Esophagus muscularis mucosa (tissue), 4 donors: Measurements from ENCODE around the gene HS3ST6. TPM values are rescaled to one million over a fixed set of nuclear protein-coding genes. Genes with fewer than 3 reads are reported as not detected.

Experiments used
- DNase-seq: peaks from one replicate; pipeline ENCODE4 v3.0.0-alpha.2; 2017; ENCODE audit errors: extremely low spot score
- H3K27ac ChIP-seq, 4 donors: fragments of 200-600 bp; sonication (generic); replicated peaks in 1 of 4; 1 replicate in 3 of 4; 2 replicates in 1 of 4; pipeline ENCODE4 v1.5.1; 2016 to 2019; ENCODE audit warnings: mild to moderate bottlenecking in 1 of 4
- H3K27me3 ChIP-seq, 4 donors: fragments of 200-600 bp; sonication (generic); one replicate each; pipeline versions ENCODE4 v1.5.1 to v1.6.0; 2016 to 2019
- H3K36me3 ChIP-seq, 4 donors: fragments of 200-600 bp; sonication (generic); one replicate each; pipeline ENCODE4 v1.5.1; 2016 to 2019
- H3K4me1 ChIP-seq, 4 donors: fragments of 200-600 bp; sonication (generic); one replicate each; pipeline ENCODE4 v1.5.1; 2016 to 2019
- H3K4me3 ChIP-seq, 4 donors: fragments of 200-600 bp; sonication (generic); 1 replicate in 2 of 4; 2 replicates in 2 of 4; pipeline ENCODE4 v1.5.1; 2016 to 2019; ENCODE audit warnings: mild to moderate bottlenecking in 4 of 4, moderate library complexity in 1 of 4
- H3K9me3 ChIP-seq, 4 donors: fragments of 200-600 bp; sonication (generic); 1 replicate in 3 of 4; 2 replicates in 1 of 4; pipeline ENCODE4 v1.5.1; 2016 to 2019
- EP300 ChIP-seq: sonication (generic); formaldehyde crosslinking; IDR thresholded peaks from one replicate; pipeline ENCODE4 v1.6.1; 2017; ENCODE audit warnings: antibody characterized with exemption
- POLR2A ChIP-seq: fragments of 450-650 bp; IDR thresholded peaks from one replicate; pipeline ENCODE4 v1.6.1; 2017; ENCODE audit warnings: antibody characterized with exemption, moderate library complexity, mild to moderate bottlenecking, low read depth
- POLR2AphosphoS5 ChIP-seq, 2 donors: sonication (generic); formaldehyde crosslinking; IDR thresholded peaks; one replicate each; pipeline ENCODE4 v1.6.1; 2017; ENCODE audit warnings: antibody characterized with exemption in 2 of 2
- WGBS: methylation state at CpG from one replicate; pipeline ENCODE4 v1.1.5; 2018; 5-methylcytosine and 5-hydroxymethylcytosine counted together
- intact Hi-C: fragments of 100-400 bp; cut with DNase I; formaldehyde crosslinking; loops from one replicate; pipeline ENCODE4 v1.15.1; 2023
- total RNA-seq, 4 donors: library from RNA; depleted of rRNA; stranded (reverse); fragments of >200 nt; gene quantifications; one replicate each; pipeline versions ENCODE4 v1.1.0 to v1.2.1, GENCODE V29; 2016
- TF ChIP-seq, protein P1 (sequence below), 3 experiments: fragments of 200-600 bp in 2 of 3; fragments of 450-650 bp in 1 of 3; sonication (generic) in 2 of 3; IDR thresholded peaks; one replicate each; pipeline ENCODE4 v1.5.1; 2017 to 2019; ENCODE audit warnings: antibody characterized with exemption in 3 of 3, mild to moderate bottlenecking in 2 of 3, moderate library complexity in 1 of 3

Gene HS3ST6
- total RNA-seq, 4 donors from 2014 or later = not detected

DNA sequence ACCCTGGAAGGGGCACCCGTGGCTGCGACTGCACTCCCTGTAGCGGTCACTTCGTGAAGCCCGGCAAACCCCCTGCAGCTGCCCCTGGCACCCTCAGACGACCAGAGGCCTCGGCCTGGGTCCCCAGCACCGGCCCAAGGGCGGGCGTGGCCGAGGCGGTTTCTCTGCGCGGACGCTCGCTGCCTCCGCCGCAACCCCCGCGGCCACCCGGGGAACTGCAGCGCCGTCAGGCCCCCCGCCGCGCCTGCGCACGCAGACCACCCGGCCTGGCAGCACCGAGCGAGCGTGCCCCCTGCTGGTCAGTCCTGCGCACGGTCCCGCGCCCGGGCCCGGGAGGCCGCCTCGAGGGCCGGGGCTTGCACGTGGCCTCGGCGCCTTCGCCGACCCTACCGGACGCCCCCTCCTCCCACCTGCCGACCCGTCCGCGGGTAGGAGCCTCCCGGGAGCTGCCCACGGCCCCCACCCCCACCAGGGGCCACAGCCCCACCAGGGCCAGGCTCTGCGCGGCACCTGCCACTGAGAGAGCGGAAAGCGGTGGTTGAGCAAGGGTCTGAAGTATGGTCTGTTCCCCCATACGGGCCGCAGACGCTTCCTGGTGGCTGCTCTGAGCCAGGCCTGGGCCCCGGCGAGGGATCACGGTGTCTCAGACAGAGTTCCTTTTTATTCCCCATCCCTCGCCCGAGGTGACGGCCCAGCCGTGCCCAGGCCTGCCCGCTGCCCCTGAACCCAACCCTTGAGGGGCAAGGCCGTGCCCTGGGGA is 11.5 kb upstream of the HS3ST6 start:
- intact Hi-C loops = loop anchor here (2.0 kb wide), 1 partner anchor 69 kb away; no protein-coding TSS in a partner anchor
- DNase-seq = peak; percentile 96
- Histone ChIP-seq H3K4me1 (peaks cover 7 to 19% (median 12%) of the 10 kb centered on the region in 4 donors), H3K9me3 (no peaks in the 10 kb centered on the region), H3K27ac (peak overlapping the region; percentile 81 to 86 (median 83)), H3K36me3 (no peaks in the 10 kb centered on the region), H3K27me3 (peaks cover 0 to 25% (median 0%) of the 10 kb centered on the region in 4 donors), H3K4me3 (peak overlapping the region; percentile 74 to 76 (median 76))
- WGBS = 23% methylated on average over 16 of the region's 70 CpGs
- TF ChIP-seq POLR2A (no peak), POLR2AphosphoS5 (IDR thresholded peaks at IDR 0.05) (peak in 1 of 2 donors; percentile 80), EP300 (no peak)
- TF ChIP-seq, protein P1, sequence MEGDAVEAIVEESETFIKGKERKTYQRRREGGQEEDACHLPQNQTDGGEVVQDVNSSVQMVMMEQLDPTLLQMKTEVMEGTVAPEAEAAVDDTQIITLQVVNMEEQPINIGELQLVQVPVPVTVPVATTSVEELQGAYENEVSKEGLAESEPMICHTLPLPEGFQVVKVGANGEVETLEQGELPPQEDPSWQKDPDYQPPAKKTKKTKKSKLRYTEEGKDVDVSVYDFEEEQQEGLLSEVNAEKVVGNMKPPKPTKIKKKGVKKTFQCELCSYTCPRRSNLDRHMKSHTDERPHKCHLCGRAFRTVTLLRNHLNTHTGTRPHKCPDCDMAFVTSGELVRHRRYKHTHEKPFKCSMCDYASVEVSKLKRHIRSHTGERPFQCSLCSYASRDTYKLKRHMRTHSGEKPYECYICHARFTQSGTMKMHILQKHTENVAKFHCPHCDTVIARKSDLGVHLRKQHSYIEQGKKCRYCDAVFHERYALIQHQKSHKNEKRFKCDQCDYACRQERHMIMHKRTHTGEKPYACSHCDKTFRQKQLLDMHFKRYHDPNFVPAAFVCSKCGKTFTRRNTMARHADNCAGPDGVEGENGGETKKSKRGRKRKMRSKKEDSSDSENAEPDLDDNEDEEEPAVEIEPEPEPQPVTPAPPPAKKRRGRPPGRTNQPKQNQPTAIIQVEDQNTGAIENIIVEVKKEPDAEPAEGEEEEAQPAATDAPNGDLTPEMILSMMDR (IDR thresholded peaks at IDR 0.05) = peak; percentile 100

DNA sequence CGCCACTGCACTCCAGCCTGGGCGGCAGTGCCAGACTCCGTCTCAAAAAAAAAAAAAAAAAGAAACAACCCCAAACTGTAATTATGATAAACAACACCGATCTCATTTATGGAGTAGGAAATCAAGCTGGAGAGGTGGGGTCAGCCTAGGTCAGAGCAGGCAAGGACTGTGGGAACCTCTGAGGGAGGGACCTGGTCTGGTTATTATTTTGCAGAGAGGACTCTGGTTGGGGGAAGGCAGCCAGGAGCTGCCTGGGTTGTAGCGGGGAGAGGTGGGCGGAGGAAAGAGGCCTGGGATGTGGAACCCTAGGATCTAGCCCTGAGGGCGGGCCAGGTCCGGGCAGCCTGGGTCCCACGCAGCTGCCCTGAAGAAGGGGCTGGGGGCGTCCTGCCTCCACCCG is 10.9 kb upstream of the HS3ST6 start:
- 10% methylated on average over 5 of the region's 11 CpGs for WGBS
- intact Hi-C loops = loop anchor here (2.0 kb wide), 1 partner anchor 68 kb away; no protein-coding TSS in a partner anchor
- Histone ChIP-seq H3K27ac (peak overlapping the region; percentile 81 to 86 (median 83)), H3K36me3 (no peaks in the 10 kb centered on the region), H3K4me1 (peaks cover 7 to 19% (median 13%) of the 10 kb centered on the region in 4 donors), H3K4me3 (peak overlapping the region; percentile 74 to 76 (median 76)), H3K9me3 (no peaks in the 10 kb centered on the region), H3K27me3 (peaks cover 0 to 32% (median 0%) of the 10 kb centered on the region in 4 donors)
- no peak for DNase-seq
- no peak for TF ChIP-seq POLR2A
- no peak for TF ChIP-seq POLR2AphosphoS5 (IDR thresholded peaks at IDR 0.05)
- TF ChIP-seq, protein P1 (IDR thresholded peaks at IDR 0.05) = no peak
- TF ChIP-seq EP300 = no peak

DNA sequence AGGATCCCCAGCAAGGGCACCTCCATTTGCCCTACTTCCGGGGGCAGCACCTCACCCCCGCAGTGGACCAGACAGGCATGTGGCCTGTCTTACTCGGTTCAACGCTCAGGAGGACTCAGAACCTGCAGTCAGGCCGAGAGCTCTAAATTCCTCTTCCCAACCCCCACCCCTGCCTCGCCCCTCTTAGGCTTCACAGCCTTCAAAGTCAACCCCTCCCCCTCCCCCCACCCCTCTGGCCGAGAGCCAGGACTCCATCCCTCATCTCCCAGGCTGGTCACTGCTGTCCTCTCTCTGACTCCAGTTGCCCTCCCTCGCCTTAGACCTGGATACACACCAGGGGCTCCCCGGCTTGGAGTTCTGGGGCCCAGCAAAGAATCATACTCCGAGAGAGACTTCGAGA is 8.1 kb upstream of the HS3ST6 start:
- Histone ChIP-seq H3K36me3 (no peaks in the 10 kb centered on the region), H3K9me3 (no peaks in the 10 kb centered on the region), H3K27me3 (peaks cover 0 to 43% (median 13%) of the 10 kb centered on the region in 4 donors), H3K4me1 (peaks cover 7 to 29% (median 22%) of the 10 kb centered on the region in 4 donors), H3K27ac (no peak overlapping the region), H3K4me3 (no peak overlapping the region)
- 46% methylated on average over 9 of the region's 11 CpGs for WGBS
- no peak for DNase-seq
- intact Hi-C loops = no loop called here
- TF ChIP-seq POLR2A (no peak), EP300 (no peak), POLR2AphosphoS5 (IDR thresholded peaks at IDR 0.05) (no peak)
- TF ChIP-seq, protein P1 (IDR thresholded peaks at IDR 0.05) = no peak

DNA sequence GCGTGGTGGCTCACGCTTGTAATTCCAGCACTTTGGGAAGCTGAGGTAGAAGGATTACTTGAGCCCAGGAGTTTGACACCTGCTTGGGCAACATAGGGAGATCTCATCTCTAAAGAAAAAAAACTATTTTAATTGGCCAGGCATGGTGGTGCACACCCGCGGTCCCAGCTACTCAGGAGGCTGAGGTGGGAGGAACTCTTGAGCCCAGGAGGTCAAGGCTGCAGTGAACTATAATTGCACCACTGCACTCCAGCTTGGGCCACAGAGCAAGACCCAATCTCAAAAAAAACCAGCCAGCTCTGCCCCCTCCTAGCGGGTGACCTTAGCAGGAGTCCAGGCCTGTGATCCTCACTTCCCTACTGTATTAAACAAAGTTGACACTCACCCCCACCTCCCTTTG is 5.9 kb upstream of the HS3ST6 start:
- 68% methylated on average over 5 of the region's 5 CpGs for WGBS
- peaks cover 3 to 19% (median 13%) of the 10 kb centered on the region in 4 donors for H3K4me1 ChIP-seq
- H3K9me3 ChIP-seq = no peaks in the 10 kb centered on the region
- TF ChIP-seq POLR2A (no peak), EP300 (no peak), POLR2AphosphoS5 (IDR thresholded peaks at IDR 0.05) (no peak)
- TF ChIP-seq, protein P1 (IDR thresholded peaks at IDR 0.05) = no peak
- no peak for DNase-seq
- no peak overlapping the region for H3K4me3 ChIP-seq
- intact Hi-C loops = no loop called here
- H3K27ac ChIP-seq = no peak overlapping the region
- peaks cover 0 to 65% (median 25%) of the 10 kb centered on the region in 4 donors for H3K27me3 ChIP-seq
- no peaks in the 10 kb centered on the region for H3K36me3 ChIP-seq
